Activated CD4-positive, alpha-beta T cell treated with anti-CD3 and anti-CD28 coated beads, Interleukin-2, amount 50 U/mL, for 16 hours (primary cell): Measurements from ENCODE around the gene CNTFR.

ENCODE experiments used
- DNase-seq: peaks from one replicate; pipeline ENCODE4 v3.0.0-alpha.2; 2020

CNTFR gene

GRCh38 chr9:34615132-34615531 is 25.6 kb upstream of the CNTFR start:
- no peak for DNase-seq

GRCh38 chr9:34612788-34613390 is 23.4 kb upstream of the CNTFR start:
- DNase-seq: peak; percentile 83

GRCh38 chr9:34611811-34612787 is 22.6 kb upstream of the CNTFR start, which contains the start of gene RPP25L:
TSS of gene RPP25L (minus strand) at chr9:34612097. CDS start at chr9:34611296, 801 bp downstream.
- peak; percentile 81 for DNase-seq

- no peak for DNase-seq
These were observed 21.8 kb upstream of the CNTFR start for GRCh38 chr9:34611251-34611810.

- no peak for DNase-seq
These were observed 21.1 kb upstream of the CNTFR start for GRCh38 chr9:34610434-34611206.

GRCh38 chr9:34607331-34607730 is 17.8 kb upstream of the CNTFR start:
- no peak for DNase-seq

GRCh38 chr9:34606905-34607304 is 17.4 kb upstream of the CNTFR start:
- DNase-seq: no peak

- DNase-seq: no peak
These were observed 16.7 kb upstream of the CNTFR start for GRCh38 chr9:34606190-34606589.

- peak; percentile 82 for DNase-seq
These were observed 14.2 kb upstream of the CNTFR start for GRCh38 chr9:34603610-34604231.

GRCh38 chr9:34601937-34602573 is 12.5 kb upstream of the CNTFR start:
- DNase-seq: no peak

GRCh38 chr9:34600908-34601307 is 11.4 kb upstream of the CNTFR start:
- DNase-seq: no peak

GRCh38 chr9:34599546-34599945 is 10.0 kb upstream of the CNTFR start:
- DNase-seq: no peak

- DNase-seq: no peak
These were observed 4.7 kb upstream of the CNTFR start for GRCh38 chr9:34594177-34594576.

- no peak for DNase-seq
These were observed 3.5 kb upstream of the CNTFR start for GRCh38 chr9:34592895-34593601.

GRCh38 chr9:34591917-34592866 is 2.7 kb upstream of the CNTFR start:
- DNase-seq: no peak

- DNase-seq: peak; percentile 76
These were observed 1.9 kb upstream of the CNTFR start for GRCh38 chr9:34591248-34591916.

- no peak for DNase-seq
These were observed 1.1 kb upstream of the CNTFR start for GRCh38 chr9:34590381-34591247.
